PC-9 (cell line): ENCODE measurements around the gene CCDC71L. TPM values are rescaled to one million over a fixed set of nuclear protein-coding genes. Genes with fewer than 3 reads are reported as not detected.
"Not testable (repeated sequence)": the region's sequence is repeated elsewhere in the genome, so short reads cannot be mapped to it uniquely, and the experiment has no call there.

ENCODE experiments used
- BruUV-seq: library from RNA; stranded (reverse); fragments of 400-500 nt; replicated peaks from 2 replicates; lab custom pipeline; 2021; lab: Mats Ljungman, UMichigan
- CTCF ChIA-PET: fragments of 300-600 bp; sonication (Branson Sonifier 250); formaldehyde crosslinking; loops from one replicate; lab custom pipeline; 2022; ENCODE audit warnings: antibody characterized with exemption; lab: Charles Lee
- POLR2A ChIA-PET: fragments of 300-600 bp; sonication (Branson Sonifier 250); formaldehyde crosslinking; loops from one replicate; lab custom pipeline; 2022; ENCODE audit warnings: antibody characterized with exemption; ENCODE audit not compliant: unreplicated experiment; lab: Charles Lee
- DNase-seq, 2 experiments: peaks; one replicate each; pipeline versions ENCODE4 v3.0.0 to v3.0.0-alpha.2; 2015 to 2022; ENCODE audit warnings: mixed read lengths in 1 of 2
- H2AFZ ChIP-seq: fragments of 200-600 bp; sonication (generic); 2 replicates; pipeline ENCODE4 v1.8.1; 2017; ENCODE audit warnings: antibody characterized with exemption
- H3F3A ChIP-seq: fragments of 200-600 bp; sonication (generic); 2 replicates; pipeline ENCODE4 v1.8.1; 2017; ENCODE audit warnings: antibody characterized with exemption, mild to moderate bottlenecking, low read depth; ENCODE audit not compliant: insufficient read depth
- H3K27ac ChIP-seq: fragments of 200-600 bp; sonication (generic); 2 replicates; pipeline ENCODE4 v1.6.1; 2016; ENCODE audit warnings: mixed run types
- H3K27me3 ChIP-seq: fragments of 200-600 bp; sonication (generic); 2 replicates; pipeline ENCODE4 v1.6.1; 2016; ENCODE audit warnings: low read depth, mixed run types; ENCODE audit not compliant: insufficient read depth
- H3K36me3 ChIP-seq: fragments of 200-600 bp; sonication (generic); 2 replicates; pipeline ENCODE4 v1.6.1; 2016; ENCODE audit warnings: low read depth, mixed run types
- H3K4me1 ChIP-seq: fragments of 200-600 bp; sonication (generic); replicated peaks from 2 replicates; pipeline ENCODE4 v1.6.1; 2016; ENCODE audit warnings: mixed run types; ENCODE audit not compliant: insufficient read depth
- H3K4me2 ChIP-seq: fragments of 200-600 bp; sonication (generic); 2 replicates; pipeline ENCODE4 v1.6.1; 2017; ENCODE audit warnings: mixed run types
- H3K4me3 ChIP-seq: fragments of 200-600 bp; sonication (generic); 2 replicates; pipeline ENCODE4 v1.6.1; 2016; ENCODE audit warnings: mixed run types
- H3K79me2 ChIP-seq: fragments of 200-600 bp; sonication (generic); 2 replicates; pipeline ENCODE4 v1.6.1; 2017; ENCODE audit warnings: low read depth, mixed run types
- H3K9me2 ChIP-seq: fragments of 200-600 bp; sonication (generic); 2 replicates; pipeline ENCODE4 v1.8.1; 2017; ENCODE audit warnings: mild to moderate bottlenecking; ENCODE audit not compliant: insufficient read depth
- H3K9me3 ChIP-seq: fragments of 200-600 bp; sonication (generic); 2 replicates; pipeline ENCODE4 v1.8.1; 2016; ENCODE audit warnings: low read depth; ENCODE audit not compliant: insufficient read depth
- H4K20me1 ChIP-seq: fragments of 200-600 bp; sonication (generic); 2 replicates; pipeline ENCODE4 v1.8.1; 2017; ENCODE audit not compliant: insufficient read depth
- CTCF ChIP-seq: fragments of 200-600 bp; sonication (generic); conservative IDR thresholded peaks from 2 replicates; pipeline ENCODE4 v1.6.1; 2017; ENCODE audit warnings: mixed run types, antibody characterized with exemption, mild to moderate bottlenecking, moderate library complexity
- EZH2 ChIP-seq: fragments of 200-600 bp; sonication (generic); IDR thresholded peaks from 2 replicates; pipeline ENCODE4 v1.8.0; 2017; ENCODE audit warnings: antibody characterized with exemption, low read depth
- intact Hi-C: fragments of 100-400 bp; cut with micrococcal nuclease; formaldehyde crosslinking; loops from one replicate; pipeline ENCODE4 v1.10.0; 2022; ENCODE audit not compliant: unreplicated experiment
- total RNA-seq: library from RNA; stranded (reverse); gene quantifications from 2 replicates; pipeline ENCODE4 v1.2.3, GENCODE V29; 2021

The CCDC71L gene
- total RNA-seq, 1 experiment from 2014 or later: 18.4 TPM

GRCh38 chr7:106693677-106694353 lies 32.9 kb upstream of the CCDC71L start:
- Histone ChIP-seq H3K27me3 (no peaks in the 10 kb centered on the region), H3K4me3 (no peak overlapping the region), H3K79me2 (no peaks in the 10 kb centered on the region), H3K27ac (no peak overlapping the region), H2AFZ (no peak overlapping the region), H3K4me1 (no peaks in the 10 kb centered on the region), H3K4me2 (no peak overlapping the region), H4K20me1 (no peaks in the 10 kb centered on the region), H3K9me2 (no peaks in the 10 kb centered on the region), H3K9me3 (no peaks in the 10 kb centered on the region), H3K36me3 (no peaks in the 10 kb centered on the region), H3F3A (no peaks in the 10 kb centered on the region)
- POLR2A ChIA-PET: interaction anchor here (0.9 kb wide), 1 partner anchor 477 kb away, joined by 4 read pairs; no protein-coding TSS in a partner anchor
- DNase-seq: no peak
- BruUV-seq: no TSS peak
- CTCF ChIA-PET: interaction anchor here (0.7 kb wide), 1 partner anchor 33 kb away, joined by 3 read pairs; the partner anchor contains the start of gene CCDC71L
- intact Hi-C loops: no loop called here
- TF ChIP-seq CTCF: no peak
- TF ChIP-seq EZH2: no peak

GRCh38 chr7:106692450-106693051 lies 31.6 kb upstream of the CCDC71L start:
- H3K4me1 ChIP-seq: no peaks in the 10 kb centered on the region
- H2AFZ ChIP-seq: no peak overlapping the region
- no peak for DNase-seq
- no peak for TF ChIP-seq CTCF
- TF ChIP-seq EZH2: no peak
- no peak overlapping the region for H3K4me2 ChIP-seq
- H3K27me3 ChIP-seq: no peaks in the 10 kb centered on the region
- no peaks in the 10 kb centered on the region for H3K36me3 ChIP-seq
- no TSS peak for BruUV-seq
- no peaks in the 10 kb centered on the region for H3F3A ChIP-seq
- no peaks in the 10 kb centered on the region for H3K79me2 ChIP-seq
- H3K27ac ChIP-seq: no peak overlapping the region
- H3K9me2 ChIP-seq: no peaks in the 10 kb centered on the region
- H4K20me1 ChIP-seq: no peaks in the 10 kb centered on the region
- CTCF ChIA-PET: no interaction called here
- no peaks in the 10 kb centered on the region for H3K9me3 ChIP-seq
- intact Hi-C loops: no loop called here
- POLR2A ChIA-PET: no interaction called here
- no peak overlapping the region for H3K4me3 ChIP-seq

GRCh38 chr7:106688161-106688560 lies 27.2 kb upstream of the CCDC71L start:
- H3K27me3 ChIP-seq, H3K36me3 ChIP-seq, H3K4me2 ChIP-seq, intact Hi-C loops, H3K4me3 ChIP-seq, H2AFZ ChIP-seq, H3F3A ChIP-seq, BruUV-seq, H3K27ac ChIP-seq, DNase-seq, CTCF ChIA-PET, H3K9me2 ChIP-seq, H3K9me3 ChIP-seq, H3K79me2 ChIP-seq, H4K20me1 ChIP-seq, POLR2A ChIA-PET, H3K4me1 ChIP-seq: not testable (repeated sequence)
